Skeletal muscle tissue (tissue), 4 donors: ENCODE data around the gene SEMA3A. TPM values are rescaled to one million over a fixed set of nuclear protein-coding genes. Genes with fewer than 3 reads are reported as not detected.
A peak's percentile ranks its signal among the peaks of the same experiment; 100 is the strongest.

Source experiments
- H3K27ac ChIP-seq: one replicate; pipeline ENCODE4 v1.7.0; 2013; ENCODE audit warnings: mild to moderate bottlenecking, low read depth, low read length, inconsistent platforms
- H3K27me3 ChIP-seq, 3 donors: one replicate each; pipeline ENCODE4 v1.7.0; 2013; ENCODE audit warnings: low read length in 3 of 3; ENCODE audit not compliant: control insufficient read depth in 3 of 3, insufficient read depth in 3 of 3
- H3K36me3 ChIP-seq, 3 donors: one replicate each; pipeline ENCODE4 v1.7.0; 2013; ENCODE audit warnings: low read length in 3 of 3; ENCODE audit not compliant: control insufficient read depth in 3 of 3, insufficient read depth in 3 of 3
- H3K4me1 ChIP-seq, 3 donors: one replicate each; pipeline ENCODE4 v1.7.0; 2013; ENCODE audit warnings: low read length in 3 of 3, mild to moderate bottlenecking in 3 of 3; ENCODE audit not compliant: control insufficient read depth in 3 of 3, insufficient read depth in 3 of 3
- H3K4me3 ChIP-seq, 3 donors: one replicate each; pipeline ENCODE4 v1.7.0; 2013; ENCODE audit warnings: low read length in 3 of 3
- H3K9ac ChIP-seq, 3 donors: one replicate each; pipeline ENCODE4 v1.7.0; 2013; ENCODE audit warnings: low read length in 3 of 3, mild to moderate bottlenecking in 3 of 3, moderate library complexity in 2 of 3, low read depth in 1 of 3
- H3K9me3 ChIP-seq, 3 donors: one replicate each; pipeline ENCODE4 v1.7.0; 2013; ENCODE audit warnings: low read length in 3 of 3; ENCODE audit not compliant: control insufficient read depth in 3 of 3
- total RNA-seq: library from RNA; depleted of rRNA; stranded (reverse); fragments of >200 nt; gene quantifications from one replicate; pipeline ENCODE4 v1.2.3, GENCODE V29; 2014
- donor health status: Osteomylitis.

SEMA3A gene
- total RNA-seq, 1 donor from 2014 or later = 24.5 TPM

DNA sequence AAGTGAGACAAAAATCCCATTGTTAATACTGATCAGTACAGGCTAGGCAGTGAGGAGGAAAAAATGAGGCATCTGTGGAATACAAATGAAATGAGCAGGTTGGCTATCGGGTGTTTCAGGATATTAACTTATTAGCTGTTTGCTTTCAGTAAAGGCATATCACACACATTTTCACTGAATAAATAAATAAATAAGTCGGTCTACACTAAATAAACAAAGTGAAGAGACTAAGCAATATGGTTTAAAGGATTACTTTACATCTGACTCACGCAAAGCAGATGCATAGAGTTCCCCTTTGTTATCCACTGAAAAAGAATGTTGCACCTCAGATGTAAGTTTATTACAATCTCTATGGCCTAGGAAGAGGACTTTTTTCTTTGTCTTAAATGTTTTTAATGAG, 6.3 kb upstream of the SEMA3A start:
- Histone ChIP-seq H3K9me3 (no peaks in the 10 kb centered on the region), H3K36me3 (no peaks in the 10 kb centered on the region), H3K4me3 (no peak overlapping the region), H3K4me1 (no peaks in the 10 kb centered on the region), H3K9ac (no peak overlapping the region), H3K27ac (no peak overlapping the region), H3K27me3 (no peaks in the 10 kb centered on the region)

GRCh38 chr7:84199216-84199615, 4.6 kb upstream of the SEMA3A start:
- Histone ChIP-seq H3K36me3 (no peaks in the 10 kb centered on the region), H3K4me1 (peaks cover 0 to 9% (median 6%) of the 10 kb centered on the region in 3 donors), H3K4me3 (no peak overlapping the region)

GRCh38 chr7:84196084-84196503, 1.5 kb upstream of the SEMA3A start:
- no peaks in the 10 kb centered on the region for H3K27me3 ChIP-seq
- H3K9me3 ChIP-seq = no peaks in the 10 kb centered on the region
- peaks cover 0 to 9% (median 6%) of the 10 kb centered on the region in 3 donors for H3K4me1 ChIP-seq
- H3K27ac ChIP-seq = no peak overlapping the region
- no peak overlapping the region for H3K9ac ChIP-seq
- H3K36me3 ChIP-seq = no peaks in the 10 kb centered on the region
- H3K4me3 ChIP-seq = peak overlapping the region in 2 of 3 donors; percentile 18 to 30

More at GRCh38 chr7:84199216-84199615, 4.6 kb upstream of the SEMA3A start:
- Histone ChIP-seq H3K9ac (no peak overlapping the region), H3K9me3 (no peaks in the 10 kb centered on the region), H3K27ac (no peak overlapping the region), H3K27me3 (no peaks in the 10 kb centered on the region)

DNA sequence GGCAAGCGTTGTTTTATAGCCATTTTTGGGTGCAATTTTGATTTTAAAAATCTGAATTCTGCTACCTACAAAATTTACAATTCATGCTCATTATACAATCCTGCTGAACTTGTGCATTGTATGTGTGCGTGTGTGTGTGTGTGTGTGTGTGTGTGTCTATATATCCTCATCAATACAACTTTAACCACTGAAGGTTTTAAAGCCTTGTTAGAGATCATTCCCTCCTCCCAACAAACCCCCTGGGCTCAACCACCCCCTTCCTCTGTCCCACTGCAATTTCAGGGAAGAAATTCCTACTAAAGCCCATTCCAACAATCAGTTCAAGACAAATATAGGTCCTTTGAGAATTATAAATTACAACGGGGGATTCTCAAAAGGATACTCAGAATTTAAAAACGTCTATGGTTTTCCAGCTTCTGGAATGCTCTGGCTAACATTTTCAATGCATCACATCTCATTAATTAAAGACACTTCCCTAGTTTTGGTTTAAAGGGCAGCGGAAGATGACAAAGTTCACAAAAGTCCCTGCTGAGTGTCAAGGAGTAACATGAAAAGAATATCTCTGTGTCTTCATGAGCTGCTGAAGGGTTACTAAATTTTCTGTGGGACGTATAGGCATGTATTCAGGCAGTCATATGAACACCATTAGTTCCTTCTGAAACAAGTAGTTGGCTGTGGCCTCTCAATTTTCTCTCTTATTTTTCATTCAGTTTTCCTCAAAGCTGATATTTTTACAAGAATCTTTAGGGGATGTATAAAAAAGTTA, 889 bp upstream of the SEMA3A start:
- Histone ChIP-seq H3K9me3 (no peaks in the 10 kb centered on the region), H3K4me1 (peaks cover 0 to 9% (median 6%) of the 10 kb centered on the region in 3 donors), H3K36me3 (no peaks in the 10 kb centered on the region), H3K27me3 (no peaks in the 10 kb centered on the region), H3K27ac (no peak overlapping the region), H3K4me3 (peak overlapping the region; percentile 68 to 77 (median 68)), H3K9ac (peak overlapping the region; percentile 4 to 57 (median 51))

DNA sequence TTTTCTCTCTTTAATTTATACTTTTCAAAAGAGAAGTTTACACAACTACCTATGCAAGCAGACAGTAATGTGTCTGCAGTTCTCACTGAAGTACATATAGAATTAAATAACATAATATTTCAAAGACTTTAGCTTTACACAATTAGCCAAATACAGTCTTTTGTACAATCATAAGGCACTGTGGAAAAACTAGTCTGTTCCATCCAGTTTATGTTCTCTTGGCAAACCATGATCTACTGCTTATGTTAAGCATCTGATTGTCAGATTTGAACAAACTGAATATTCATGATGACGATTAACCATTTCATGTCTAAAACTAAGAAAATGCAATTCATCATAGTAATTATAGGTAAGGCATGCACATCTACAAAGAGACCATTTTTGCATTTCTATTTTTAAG, 842 bp downstream of the SEMA3A start:
- no peak overlapping the region for H3K4me3 ChIP-seq
- no peak overlapping the region for H3K27ac ChIP-seq
- peaks cover 0 to 9% (median 6%) of the 10 kb centered on the region in 3 donors for H3K4me1 ChIP-seq
- H3K9me3 ChIP-seq = no peaks in the 10 kb centered on the region
- no peak overlapping the region for H3K9ac ChIP-seq
- no peaks in the 10 kb centered on the region for H3K36me3 ChIP-seq
- H3K27me3 ChIP-seq = no peaks in the 10 kb centered on the region

GRCh38 chr7:84191842-84192241, 2.7 kb downstream of the SEMA3A start:
- Histone ChIP-seq H3K4me3 (no peak overlapping the region), H3K36me3 (no peaks in the 10 kb centered on the region), H3K9ac (no peak overlapping the region), H3K9me3 (no peaks in the 10 kb centered on the region), H3K27me3 (no peaks in the 10 kb centered on the region), H3K4me1 (peaks cover 0 to 9% (median 6%) of the 10 kb centered on the region in 3 donors), H3K27ac (no peak overlapping the region)

GRCh38 chr7:84191261-84191660, 3.3 kb downstream of the SEMA3A start:
- Histone ChIP-seq H3K36me3 (no peaks in the 10 kb centered on the region), H3K4me3 (no peak overlapping the region), H3K9ac (no peak overlapping the region), H3K27me3 (no peaks in the 10 kb centered on the region), H3K27ac (no peak overlapping the region), H3K9me3 (no peaks in the 10 kb centered on the region), H3K4me1 (peaks cover 0 to 9% (median 6%) of the 10 kb centered on the region in 3 donors)

- no peak overlapping the region for H3K9ac ChIP-seq
- peaks cover 0 to 6% (median 3%) of the 10 kb centered on the region in 3 donors for H3K4me1 ChIP-seq
Observed at GRCh38 chr7:84190016-84190705, 4.4 kb downstream of the SEMA3A start.

DNA sequence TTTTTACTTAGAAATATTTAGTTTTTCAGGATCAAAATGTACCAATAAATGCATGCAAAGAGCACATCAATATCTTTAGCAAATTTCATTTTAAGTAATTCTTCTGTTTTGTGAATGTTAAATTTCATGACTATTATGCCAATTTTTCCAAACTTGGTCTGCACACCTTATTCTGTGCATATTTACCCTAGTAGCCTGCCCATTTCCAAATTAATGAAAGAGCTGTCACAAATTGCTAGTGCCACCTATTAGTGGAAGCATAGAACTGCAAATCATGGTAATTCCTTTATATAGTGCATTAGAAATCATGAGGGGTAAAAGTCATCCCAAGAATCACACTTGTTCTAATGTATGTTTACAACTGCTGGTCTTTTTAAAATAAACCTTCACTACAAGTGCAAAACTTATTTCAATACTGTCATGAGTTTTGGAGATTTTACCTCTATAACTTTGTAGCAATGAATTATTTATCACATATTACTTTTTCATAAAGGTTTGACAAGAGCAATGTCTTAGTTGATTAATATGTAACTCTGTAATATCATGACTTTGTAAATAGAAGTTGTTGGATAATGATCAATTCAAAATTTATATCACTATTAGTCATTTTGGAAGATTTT, 5.7 kb downstream of the SEMA3A start:
- Histone ChIP-seq H3K36me3 (no peaks in the 10 kb centered on the region), H3K9ac (no peak overlapping the region), H3K9me3 (no peaks in the 10 kb centered on the region), H3K27ac (no peak overlapping the region), H3K27me3 (no peaks in the 10 kb centered on the region), H3K4me3 (no peak overlapping the region), H3K4me1 (no peaks in the 10 kb centered on the region)

More at GRCh38 chr7:84190016-84190705, 4.4 kb downstream of the SEMA3A start:
- H3K27ac ChIP-seq = no peak overlapping the region
- no peaks in the 10 kb centered on the region for H3K9me3 ChIP-seq
- no peaks in the 10 kb centered on the region for H3K36me3 ChIP-seq
- H3K27me3 ChIP-seq = no peaks in the 10 kb centered on the region
- no peak overlapping the region for H3K4me3 ChIP-seq
